Measurements from ENCODE around the gene CD79A. TPM values are rescaled to one million over a fixed set of nuclear protein-coding genes. Genes with fewer than 3 reads are reported as not detected.

Gene CD79A
- under 1 TPM in 4 of 6 experiments, not detected in 2; 0.18 to 0.71 (median 0.39) TPM for total RNA-seq
- long read RNA-seq = 0 reads

- TF ChIP-seq CTCF (IDR thresholded peaks at IDR 0.05) (no peak), POLR2A (IDR thresholded peaks at IDR 0.05) (no peak)
- Histone ChIP-seq H3K27me3 (no peaks in the 10 kb centered on the region), H3K4me3 (no peak within 1 kb of the TSS), H3K27ac (peak within 1 kb of the TSS in 1 of 3 donors; percentile 24), H3K4me1 (peaks cover 0 to 12% (median 0%) of the 10 kb centered on the region in 4 donors), H3K9me3 (no peaks in the 10 kb centered on the region), H3K36me3 (no peaks in the 10 kb centered on the region)
- ATAC-seq (peak; percentile 19 to 50 (median 34)), DNase-seq (no peak)
- WGBS (ENCODE audit: insufficient coverage, low coverage, low lambda C conversion rate, missing lambda C conversion rate) = 81% methylated on average over 4 of the region's 9 CpGs
- intact Hi-C loops (cut with DNase I) = loop anchor here in 1 of 2 donors (10.0 kb wide), 1 partner anchor 58 kb away; no protein-coding TSS in a partner anchor
Observed at GRCh38 chr19:41876847-41877832, at the start of gene CD79A. Gene CD79A (plus strand): TSS chr19:41877279. CDS start chr19:41877305, 26 bp downstream.

- TF ChIP-seq CTCF (IDR thresholded peaks at IDR 0.05) (no peak), POLR2A (IDR thresholded peaks at IDR 0.05) (no peak)
- DNase-seq = no peak
- Histone ChIP-seq H3K36me3 (no peaks in the 10 kb centered on the region), H3K27ac (no peak overlapping the region), H3K27me3 (no peaks in the 10 kb centered on the region), H3K4me3 (no peak overlapping the region), H3K9me3 (no peaks in the 10 kb centered on the region), H3K4me1 (no peaks in the 10 kb centered on the region)
- intact Hi-C loops (cut with DNase I) = no loop called here
- WGBS (ENCODE audit: insufficient coverage, low coverage, low lambda C conversion rate, missing lambda C conversion rate) = 36% methylated on average over 11 of the region's 13 CpGs
- ATAC-seq = no peak
Observed at GRCh38 chr19:41837981-41838708, 38.9 kb upstream of the CD79A start.

GRCh38 chr19:41839211-41839610, 37.9 kb upstream of the CD79A start:
- Histone ChIP-seq H3K36me3 (no peaks in the 10 kb centered on the region), H3K27ac (no peak overlapping the region), H3K4me3 (no peak overlapping the region), H3K4me1 (no peaks in the 10 kb centered on the region), H3K9me3 (no peaks in the 10 kb centered on the region), H3K27me3 (no peaks in the 10 kb centered on the region)
- WGBS (ENCODE audit: insufficient coverage, low coverage, low lambda C conversion rate, missing lambda C conversion rate) = 50% methylated on average over 1 of the region's 2 CpGs
- DNase-seq (no peak), ATAC-seq (no peak)
- intact Hi-C loops (cut with DNase I) = no loop called here
- TF ChIP-seq CTCF (IDR thresholded peaks at IDR 0.05) (no peak), POLR2A (IDR thresholded peaks at IDR 0.05) (no peak)

GRCh38 chr19:41843371-41843770, 33.7 kb upstream of the CD79A start:
- intact Hi-C loops (cut with DNase I) = no loop called here
- no peak for ATAC-seq
- Histone ChIP-seq H3K27me3 (no peaks in the 10 kb centered on the region), H3K27ac (no peak overlapping the region), H3K4me1 (no peaks in the 10 kb centered on the region), H3K9me3 (no peaks in the 10 kb centered on the region), H3K36me3 (no peaks in the 10 kb centered on the region), H3K4me3 (no peak overlapping the region)
- DNase-seq = no peak
- TF ChIP-seq CTCF (IDR thresholded peaks at IDR 0.05) = no peak
- TF ChIP-seq POLR2A (IDR thresholded peaks at IDR 0.05) = no peak
- 36% methylated on average over 7 of the region's 7 CpGs for WGBS (ENCODE audit: insufficient coverage, low coverage, low lambda C conversion rate, missing lambda C conversion rate)

Data from right lobe of liver (tissue), 6 donors.